IPS-18a (cell line): ENCODE data around the gene ATP13A1.
"Not testable (repeated sequence)": the region's sequence is repeated elsewhere in the genome, so short reads cannot be mapped to it uniquely, and the experiment has no call there.

Experiments
- H3K27ac ChIP-seq: one replicate; pipeline ENCODE4 v1.5.1; 2013; ENCODE audit warnings: low read length
- H3K27me3 ChIP-seq: one replicate; pipeline ENCODE4 v1.6.1; 2013; ENCODE audit warnings: mild to moderate bottlenecking, low read length; ENCODE audit not compliant: control insufficient read depth, insufficient read depth
- H3K36me3 ChIP-seq: one replicate; pipeline ENCODE4 v1.6.1; 2013; ENCODE audit warnings: low read depth, low read length; ENCODE audit not compliant: control insufficient read depth
- H3K4me1 ChIP-seq: one replicate; pipeline ENCODE4 v1.6.1; 2013; ENCODE audit warnings: low read depth, low read length; ENCODE audit not compliant: control insufficient read depth
- H3K4me3 ChIP-seq: one replicate; pipeline ENCODE4 v1.5.1; 2013; ENCODE audit warnings: low read length
- H3K9ac ChIP-seq: one replicate; pipeline ENCODE4 v1.6.1; 2013; ENCODE audit warnings: mild to moderate bottlenecking, low read length, moderate library complexity
- H3K9me3 ChIP-seq: one replicate; pipeline ENCODE4 v1.6.1; 2013; ENCODE audit warnings: low read depth, low read length; ENCODE audit not compliant: control insufficient read depth

ATP13A1 gene

DNA sequence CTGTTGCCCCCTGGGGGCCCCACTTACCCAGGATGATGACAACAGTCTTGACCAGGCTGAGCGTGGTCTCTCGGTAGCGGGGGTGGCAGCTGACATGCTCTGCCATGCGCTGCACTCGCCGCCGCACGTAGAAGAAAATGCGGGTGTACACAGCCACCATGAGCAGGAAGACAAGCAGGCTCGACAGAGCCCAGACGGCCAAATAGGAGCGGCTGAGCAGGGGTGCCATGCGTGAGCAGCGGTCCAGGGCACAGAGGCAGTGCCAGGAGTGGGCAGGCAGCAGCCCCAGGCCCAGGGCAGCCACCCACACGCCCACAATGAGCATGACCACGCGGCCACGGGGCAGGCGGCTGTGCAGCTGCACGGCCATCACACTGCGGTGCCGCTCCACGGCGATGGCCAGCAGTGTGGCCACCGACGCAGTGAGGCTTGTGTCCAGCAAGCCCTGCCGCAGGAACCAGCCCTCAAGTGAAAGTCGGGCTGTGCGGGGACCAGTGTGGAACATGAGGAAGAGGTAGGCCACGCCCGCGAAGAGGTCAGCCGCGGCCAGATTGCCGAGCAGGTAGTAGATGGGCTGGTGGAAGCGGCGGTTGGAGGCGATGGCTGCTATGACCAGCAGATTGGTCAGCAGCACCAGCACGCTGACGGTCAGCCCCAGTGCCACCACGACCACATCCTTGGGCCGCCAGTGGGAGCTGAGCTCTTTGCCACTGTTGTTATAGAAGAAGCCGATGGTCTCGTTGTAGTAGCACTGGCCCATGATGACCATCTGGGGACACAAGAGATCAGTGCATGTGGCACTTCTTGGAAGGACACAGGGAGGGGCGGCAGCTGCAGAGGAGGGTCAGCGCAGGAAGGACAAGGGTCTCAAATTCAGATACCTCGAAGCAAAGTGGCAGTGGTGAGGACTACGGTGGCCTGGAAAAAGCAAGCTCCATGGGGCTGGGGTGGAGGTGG is 36.7 kb downstream of the ATP13A1 start:
- Histone ChIP-seq H3K9ac (peak overlapping the region; percentile 80), H3K9me3 (no peaks in the 10 kb centered on the region), H3K27ac (no peak overlapping the region), H3K27me3 (no peaks in the 10 kb centered on the region), H3K4me3 (peak overlapping the region; percentile 81), H3K36me3 (peaks cover 16% of the 10 kb centered on the region), H3K4me1 (peaks cover 7% of the 10 kb centered on the region)

DNA sequence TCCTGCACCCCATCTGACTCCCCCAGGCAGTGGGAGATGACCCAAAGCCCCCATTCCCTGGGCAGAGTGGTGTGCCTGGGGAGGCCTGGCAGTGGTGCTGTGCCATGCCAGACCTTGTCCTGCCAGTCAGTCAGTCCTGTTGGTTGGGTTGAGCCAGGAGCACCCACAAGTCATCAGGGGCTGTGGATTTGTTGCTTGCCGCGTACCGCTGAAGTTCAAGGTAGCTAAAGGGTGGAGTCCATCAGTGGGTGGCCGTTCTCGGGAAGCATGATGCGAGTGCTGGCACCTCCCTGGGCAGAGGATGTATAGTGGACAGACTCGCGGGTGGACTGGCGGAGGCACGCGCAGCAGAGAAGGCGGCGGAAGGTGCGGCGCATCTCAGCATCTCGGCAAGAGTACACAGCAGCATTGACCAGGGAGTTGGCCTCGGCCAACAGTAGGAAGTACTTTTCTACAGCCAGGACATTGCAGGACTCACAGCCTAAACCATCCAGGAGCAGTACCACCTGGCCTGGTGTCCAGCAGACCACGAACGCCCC is 39.4 kb downstream of the ATP13A1 start:
- H3K4me1 ChIP-seq, result peaks cover 7% of the 10 kb centered on the region
- H3K27ac ChIP-seq, result no peak overlapping the region
- no peak overlapping the region for H3K9ac ChIP-seq
- peaks cover 7% of the 10 kb centered on the region for H3K27me3 ChIP-seq
- no peaks in the 10 kb centered on the region for H3K9me3 ChIP-seq
- peaks cover 16% of the 10 kb centered on the region for H3K36me3 ChIP-seq
- H3K4me3 ChIP-seq, result no peak overlapping the region

DNA sequence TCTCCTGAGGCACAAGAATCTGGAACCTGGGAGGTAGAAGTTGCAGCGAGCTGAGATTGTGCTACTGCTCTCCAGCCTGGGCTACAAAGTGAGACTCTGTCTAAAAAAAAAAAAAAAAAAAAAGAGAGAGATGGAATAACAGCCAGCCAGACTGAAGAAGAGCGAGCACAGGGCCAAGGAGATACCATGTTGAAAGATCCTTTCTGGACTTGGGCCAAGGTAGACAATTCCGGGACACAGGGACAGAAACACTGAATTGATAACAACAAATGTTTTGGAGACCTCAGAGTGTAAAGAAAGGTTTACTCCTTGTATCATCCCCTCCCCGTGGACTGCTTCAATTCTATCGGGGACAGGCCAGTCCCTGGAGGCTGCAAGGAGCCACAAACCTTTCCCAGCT is 40.1 kb downstream of the ATP13A1 start:
- peaks cover 7% of the 10 kb centered on the region for H3K4me1 ChIP-seq
- no peak overlapping the region for H3K4me3 ChIP-seq
- no peak overlapping the region for H3K9ac ChIP-seq
- H3K27me3 ChIP-seq, result peaks cover 9% of the 10 kb centered on the region
- peaks cover 16% of the 10 kb centered on the region for H3K36me3 ChIP-seq
- H3K9me3 ChIP-seq, result no peaks in the 10 kb centered on the region
- no peak overlapping the region for H3K27ac ChIP-seq

DNA sequence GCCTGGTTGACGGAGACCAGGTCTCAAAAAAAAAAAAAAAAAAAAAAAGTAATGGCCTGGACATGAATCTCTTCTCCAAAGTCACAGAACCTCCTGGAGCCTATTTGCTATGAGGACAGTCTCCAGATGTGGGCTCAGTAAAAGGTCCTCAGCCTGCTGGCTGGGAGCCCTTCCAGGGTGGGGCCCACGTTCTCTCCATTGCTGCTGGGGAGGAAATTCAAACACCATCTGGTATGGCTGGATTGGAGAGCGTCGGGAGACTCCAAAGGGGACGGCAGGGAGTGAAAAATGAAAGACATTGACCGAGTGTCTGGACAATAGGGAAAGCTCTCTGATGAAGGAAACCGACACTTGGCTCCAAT is 43.6 kb downstream of the ATP13A1 start:
- H3K9me3 ChIP-seq, result no peaks in the 10 kb centered on the region
- no peak overlapping the region for H3K4me3 ChIP-seq
- peaks cover 23% of the 10 kb centered on the region for H3K27me3 ChIP-seq
- peaks cover 16% of the 10 kb centered on the region for H3K36me3 ChIP-seq
- no peaks in the 10 kb centered on the region for H3K4me1 ChIP-seq
- no peak overlapping the region for H3K27ac ChIP-seq
- no peak overlapping the region for H3K9ac ChIP-seq

DNA sequence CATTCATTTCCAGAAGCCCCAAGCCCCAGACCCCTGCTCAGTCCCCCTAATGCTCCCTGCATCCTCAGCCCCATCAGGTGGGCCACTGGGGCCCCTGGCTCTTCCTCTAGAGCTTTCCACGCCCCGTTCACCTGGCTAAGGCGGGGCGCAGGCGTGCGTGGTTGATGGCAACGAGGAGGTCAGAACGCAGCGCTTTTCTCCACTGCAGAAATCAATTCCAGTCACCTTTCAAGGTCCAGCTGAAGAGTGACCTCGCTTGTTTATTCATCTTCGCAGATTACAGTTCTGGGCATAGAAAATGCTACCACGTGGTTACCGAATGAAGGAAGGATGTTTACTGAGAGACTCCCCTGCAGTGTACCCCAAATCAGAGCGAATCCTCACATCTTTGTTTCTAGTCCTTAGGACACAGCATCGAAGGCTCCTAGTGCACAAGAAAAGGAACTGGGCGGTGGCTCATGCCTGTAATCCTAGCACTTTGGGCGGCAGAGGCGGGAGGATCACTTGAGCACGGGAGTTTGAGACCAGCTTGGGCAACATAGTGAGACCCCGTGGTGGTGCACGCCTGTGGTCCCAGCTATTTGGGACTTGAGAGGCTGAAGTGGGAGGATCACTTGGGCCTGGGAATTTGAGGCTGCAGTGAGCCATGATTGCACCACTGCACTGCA is 44.2 kb downstream of the ATP13A1 start:
- Histone ChIP-seq H3K9ac (no peak overlapping the region), H3K9me3 (no peaks in the 10 kb centered on the region), H3K4me1 (no peaks in the 10 kb centered on the region), H3K4me3 (peak overlapping the region; percentile 55), H3K27ac (no peak overlapping the region), H3K36me3 (peaks cover 12% of the 10 kb centered on the region), H3K27me3 (peaks cover 23% of the 10 kb centered on the region)

DNA sequence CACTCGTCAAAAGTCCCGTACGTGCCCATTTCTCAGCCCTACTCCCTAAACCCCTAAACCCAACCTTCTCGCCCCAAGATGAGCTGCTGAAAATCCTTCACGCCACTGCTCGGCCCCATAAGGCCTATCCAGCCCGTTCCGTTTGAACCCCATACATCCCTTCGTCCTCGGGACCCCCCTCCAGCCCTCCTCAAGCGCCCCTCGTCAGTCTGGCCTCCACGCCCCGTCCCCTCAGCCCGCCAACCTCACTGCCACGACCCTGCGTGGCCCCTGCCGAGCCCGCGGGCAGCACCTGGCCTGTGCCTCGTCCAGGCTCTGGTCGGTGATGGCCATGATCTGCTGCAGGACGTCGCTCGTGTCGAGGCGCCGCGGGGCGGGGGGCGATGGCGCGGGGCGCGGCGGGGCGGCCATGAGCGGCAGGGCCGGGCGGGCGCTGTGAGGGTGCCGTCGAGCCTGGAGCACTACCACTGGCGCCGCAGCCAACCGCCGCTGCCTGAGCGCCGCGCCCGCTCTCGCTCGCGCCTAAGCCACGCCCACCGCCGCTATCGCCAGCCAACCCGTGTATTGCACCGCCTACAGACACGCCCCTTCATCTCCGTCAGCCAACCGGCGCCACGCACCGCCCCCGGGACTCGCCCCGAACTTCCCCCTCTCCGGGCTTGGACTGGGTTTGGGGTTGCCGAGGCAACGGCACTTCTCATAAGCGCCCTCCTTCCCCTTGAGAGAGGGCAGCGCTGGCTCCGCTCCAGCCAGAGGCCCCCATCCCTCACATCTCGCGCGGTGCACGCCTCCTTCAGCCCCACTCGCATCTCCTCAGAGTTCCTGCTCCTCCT is 45.0 kb downstream of the ATP13A1 start, which contains the start of gene PBX4:
PBX4 (minus strand) TSS at position 469 of the 833 bp plus-strand sequence; CDS start at position 411, 58 bp downstream.
- Histone ChIP-seq H3K9ac (peak within 1 kb of the TSS; percentile 6), H3K27me3 (peaks cover 23% of the 10 kb centered on the region), H3K27ac (no peak within 1 kb of the TSS), H3K4me1 (no peaks in the 10 kb centered on the region), H3K4me3 (peak within 1 kb of the TSS; percentile 55), H3K36me3 (peaks cover 5% of the 10 kb centered on the region), H3K9me3 (no peaks in the 10 kb centered on the region)

DNA sequence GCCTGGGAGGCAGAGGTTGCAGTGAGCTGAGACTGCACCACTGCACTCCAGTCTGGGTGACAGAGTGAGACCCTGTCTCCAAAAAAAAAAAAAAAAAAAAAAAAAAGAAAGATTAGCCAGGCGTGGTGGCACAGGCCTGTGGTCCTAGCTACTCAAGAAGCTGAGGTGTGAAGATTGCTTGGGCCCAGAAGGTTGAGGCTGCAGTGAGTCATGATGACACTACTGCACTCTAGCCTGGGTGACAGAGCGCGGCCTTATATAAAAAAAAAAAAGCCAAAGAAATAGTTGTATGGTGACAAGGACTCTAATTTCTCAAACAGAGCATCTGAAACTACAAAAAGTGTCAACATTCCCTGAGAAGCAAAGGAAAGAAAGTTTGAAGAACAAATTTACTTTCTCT is 48.4 kb downstream of the ATP13A1 start:
- Histone ChIP-seq H3K4me3 (no peak overlapping the region), H3K9me3 (no peaks in the 10 kb centered on the region), H3K4me1 (no peaks in the 10 kb centered on the region), H3K36me3 (no peaks in the 10 kb centered on the region), H3K27me3 (peaks cover 23% of the 10 kb centered on the region), H3K9ac (no peak overlapping the region), H3K27ac (no peak overlapping the region)

DNA sequence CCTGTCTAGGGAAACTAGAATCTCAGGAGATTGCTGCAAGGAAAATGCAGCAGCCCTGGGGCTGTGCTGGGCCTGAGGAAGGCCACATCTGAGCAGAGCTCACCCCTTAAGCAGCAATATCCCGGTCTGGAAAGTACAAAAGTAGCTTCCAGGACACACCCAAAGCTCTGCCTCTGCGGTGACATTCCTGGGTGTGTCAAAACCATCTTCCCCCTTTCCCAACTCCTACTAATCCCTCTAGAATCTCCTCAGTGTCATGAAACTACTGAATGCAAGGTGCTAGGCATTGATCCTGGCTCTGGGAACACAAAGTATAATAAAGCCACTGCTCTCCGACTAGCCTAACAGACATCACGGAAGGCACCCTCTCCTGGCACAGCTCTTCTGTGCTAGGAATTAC is 50.0 kb downstream of the ATP13A1 start:
- H3K9me3 ChIP-seq, result no peaks in the 10 kb centered on the region
- no peaks in the 10 kb centered on the region for H3K4me1 ChIP-seq
- H3K4me3 ChIP-seq, result no peak overlapping the region
- H3K36me3 ChIP-seq, result no peaks in the 10 kb centered on the region
- H3K27me3 ChIP-seq, result peaks cover 14% of the 10 kb centered on the region
- no peak overlapping the region for H3K27ac ChIP-seq
- no peak overlapping the region for H3K9ac ChIP-seq

DNA sequence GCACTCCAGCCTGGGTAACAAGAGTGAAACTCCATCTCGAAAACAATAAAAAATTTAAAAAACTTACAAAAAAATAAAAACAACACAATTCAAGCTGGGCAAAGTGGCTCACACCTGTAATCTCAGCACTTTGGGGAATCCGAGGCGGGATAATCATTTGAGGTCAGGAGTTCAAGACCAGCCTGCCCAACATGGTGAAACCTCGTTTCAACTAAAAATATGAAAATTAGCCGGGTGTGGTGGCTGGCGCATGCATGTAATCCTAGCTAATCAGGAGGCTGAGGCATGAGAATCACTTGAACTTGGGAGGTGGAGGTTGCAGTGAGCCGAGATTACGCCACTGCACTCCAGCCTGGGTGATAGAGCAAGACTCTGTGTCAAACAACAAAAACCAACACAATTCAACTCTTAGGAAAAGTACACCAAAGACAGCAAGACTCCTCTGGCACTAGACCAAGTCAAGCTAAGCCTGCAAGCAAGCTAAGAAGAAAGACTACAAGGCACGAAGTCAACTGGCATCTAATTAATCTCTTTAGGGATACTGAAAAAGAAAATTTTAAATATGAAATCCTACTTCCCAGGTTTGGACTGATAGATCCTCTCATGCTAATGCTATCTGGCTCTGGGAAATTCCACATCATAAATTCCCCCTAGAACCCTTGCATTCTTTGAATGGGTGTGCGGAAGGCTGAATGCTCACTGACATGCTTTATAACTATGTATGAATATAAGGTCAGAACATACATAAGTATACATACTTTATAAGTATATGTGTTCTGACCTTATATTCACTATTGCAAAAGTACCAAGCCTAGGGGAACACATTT is 52.9 kb downstream of the ATP13A1 start:
- Histone ChIP-seq H3K4me3 (no peak overlapping the region), H3K4me1 (no peaks in the 10 kb centered on the region), H3K9ac (no peak overlapping the region), H3K27ac (no peak overlapping the region), H3K9me3 (no peaks in the 10 kb centered on the region), H3K27me3 (no peaks in the 10 kb centered on the region), H3K36me3 (no peaks in the 10 kb centered on the region)

DNA sequence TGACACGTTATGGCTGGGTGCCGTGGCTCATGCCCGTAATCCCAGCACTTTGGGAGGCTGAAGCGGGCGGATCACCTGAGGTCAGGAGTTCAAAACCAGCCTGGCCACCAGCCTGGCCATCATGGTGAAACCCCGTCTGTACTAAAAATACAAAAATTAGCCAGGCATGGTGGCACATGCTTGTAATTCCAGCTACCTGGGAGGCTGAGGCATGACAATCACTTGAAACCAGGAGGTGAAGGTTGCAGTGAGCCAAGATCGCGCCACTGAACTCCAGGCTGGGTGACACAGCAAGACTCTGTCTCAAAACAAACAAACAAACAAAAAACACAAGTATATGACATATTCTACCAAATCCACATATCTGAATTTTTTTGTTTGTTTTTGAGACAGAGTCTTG is 56.8 kb downstream of the ATP13A1 start:
- H3K4me1 ChIP-seq, H3K27me3 ChIP-seq, H3K9ac ChIP-seq, H3K36me3 ChIP-seq, H3K27ac ChIP-seq, H3K4me3 ChIP-seq, H3K9me3 ChIP-seq: not testable (repeated sequence)
